Muscle layer of colon (tissue), 2 donors: Measurements from ENCODE around the gene CARMIL3.

Experiments
- H3K27ac ChIP-seq: one replicate; pipeline ENCODE4 v1.7.0; 2013; ENCODE audit warnings: low read depth, mild to moderate bottlenecking, low read length, moderate library complexity
- H3K27me3 ChIP-seq, 2 donors: one replicate each; pipeline ENCODE4 v1.7.0; 2013; ENCODE audit warnings: low read length in 2 of 2, mild to moderate bottlenecking in 2 of 2; ENCODE audit not compliant: insufficient read depth in 2 of 2, control insufficient read depth in 1 of 2
- H3K36me3 ChIP-seq: one replicate; pipeline ENCODE4 v1.7.0; 2013; ENCODE audit warnings: mild to moderate bottlenecking, low read length; ENCODE audit not compliant: insufficient read depth
- H3K4me1 ChIP-seq: one replicate; pipeline ENCODE4 v1.7.0; 2013; ENCODE audit warnings: mild to moderate bottlenecking, low read length; ENCODE audit not compliant: insufficient read depth
- H3K4me3 ChIP-seq, 2 donors: one replicate each; pipeline ENCODE4 v1.7.0; 2013; ENCODE audit warnings: low read length in 2 of 2, low read depth in 1 of 2, mild to moderate bottlenecking in 1 of 2, moderate library complexity in 1 of 2
- H3K9ac ChIP-seq: one replicate; pipeline ENCODE4 v1.7.0; 2013; ENCODE audit warnings: low read length
- H3K9me3 ChIP-seq: one replicate; pipeline ENCODE4 v1.7.0; 2013; ENCODE audit warnings: mild to moderate bottlenecking, low read length
- donor health status: abdominal sarcoma.
- donor health status: Adenocarcinoma of cecum.

Gene CARMIL3

GRCh38 chr14:24057867-24058259 lies 6.1 kb downstream of the CARMIL3 start:
- Histone ChIP-seq H3K4me3 (no peak overlapping the region), H3K36me3 (no peaks in the 10 kb centered on the region), H3K27me3 (peaks cover 0 to 6% of the 10 kb centered on the region in 2 donors), H3K27ac (no peak overlapping the region), H3K4me1 (no peaks in the 10 kb centered on the region), H3K9ac (no peak overlapping the region), H3K9me3 (no peaks in the 10 kb centered on the region)

DNA sequence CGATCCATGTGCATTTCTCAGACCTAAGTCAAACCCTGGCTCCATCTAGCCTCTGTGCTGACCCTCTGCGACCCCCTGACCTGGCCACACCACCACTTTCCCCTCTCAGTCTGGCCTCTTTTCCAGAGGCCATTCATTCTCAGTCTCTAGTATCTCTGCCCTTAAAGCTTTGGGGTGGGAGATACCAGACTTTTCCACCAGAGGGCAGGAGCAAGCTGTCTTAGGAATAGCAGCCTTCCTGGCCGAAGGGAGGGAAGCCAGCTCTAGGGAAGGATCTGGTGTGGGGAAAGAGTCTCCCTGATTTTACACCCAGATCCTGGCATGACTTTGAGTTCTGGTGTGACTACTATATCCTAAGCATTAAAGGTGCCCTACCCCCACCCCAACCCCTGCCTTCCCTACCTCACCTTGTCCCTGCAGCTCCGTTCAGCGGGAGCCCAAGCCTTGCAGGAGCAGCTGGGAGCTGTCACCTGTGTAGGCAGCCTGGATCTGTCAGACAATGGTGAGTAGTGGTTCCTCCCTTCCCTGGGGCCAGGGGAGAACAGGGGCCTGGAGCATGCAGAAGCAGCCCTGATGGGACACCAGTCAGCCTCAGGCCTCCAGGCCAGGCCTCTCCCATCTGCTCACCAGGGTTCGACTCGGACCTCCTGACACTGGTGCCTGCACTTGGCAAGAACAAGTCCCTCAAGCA lies 6.6 kb downstream of the CARMIL3 start:
- Histone ChIP-seq H3K4me1 (no peaks in the 10 kb centered on the region), H3K9me3 (no peaks in the 10 kb centered on the region), H3K4me3 (no peak overlapping the region), H3K27me3 (peaks cover 0 to 6% of the 10 kb centered on the region in 2 donors), H3K36me3 (no peaks in the 10 kb centered on the region), H3K27ac (no peak overlapping the region), H3K9ac (no peak overlapping the region)

GRCh38 chr14:24058951-24059475 lies 7.2 kb downstream of the CARMIL3 start:
- no peaks in the 10 kb centered on the region for H3K9me3 ChIP-seq
- H3K4me3 ChIP-seq = no peak overlapping the region
- H3K9ac ChIP-seq = no peak overlapping the region
- H3K4me1 ChIP-seq = no peaks in the 10 kb centered on the region
- no peaks in the 10 kb centered on the region for H3K36me3 ChIP-seq
- peaks cover 0 to 1% of the 10 kb centered on the region in 2 donors for H3K27me3 ChIP-seq
- no peak overlapping the region for H3K27ac ChIP-seq

DNA sequence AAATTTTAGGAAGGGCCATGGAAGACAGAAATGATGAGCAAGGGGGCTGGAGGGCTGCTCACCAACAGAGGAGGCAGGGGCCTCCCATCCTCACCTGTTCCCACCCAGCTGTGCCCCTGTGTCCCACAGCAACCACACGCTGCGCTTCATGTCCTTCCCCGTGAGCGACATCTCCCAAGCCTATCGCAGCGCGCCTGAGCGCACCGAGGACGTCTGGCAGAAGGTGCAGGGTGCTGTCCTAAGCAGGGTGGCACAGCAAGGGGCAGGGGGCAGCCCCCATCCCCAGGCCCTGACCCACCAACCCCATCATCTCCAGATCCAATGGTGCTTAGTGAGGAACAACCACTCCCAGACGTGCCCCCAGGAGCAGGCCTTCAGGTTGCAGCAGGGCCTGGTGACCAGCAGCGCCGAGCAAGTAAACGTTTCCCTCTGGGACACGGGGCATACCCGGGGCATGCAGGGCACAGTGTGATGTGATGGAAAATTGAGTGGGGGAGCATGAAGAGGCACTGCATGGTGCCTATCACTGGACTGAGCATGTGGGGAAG lies 8.1 kb downstream of the CARMIL3 start:
- H3K9ac ChIP-seq = no peak overlapping the region
- H3K27me3 ChIP-seq = no peaks in the 10 kb centered on the region
- no peak overlapping the region for H3K4me3 ChIP-seq
- no peaks in the 10 kb centered on the region for H3K4me1 ChIP-seq
- H3K27ac ChIP-seq = no peak overlapping the region
- H3K36me3 ChIP-seq = no peaks in the 10 kb centered on the region
- H3K9me3 ChIP-seq = no peaks in the 10 kb centered on the region

DNA sequence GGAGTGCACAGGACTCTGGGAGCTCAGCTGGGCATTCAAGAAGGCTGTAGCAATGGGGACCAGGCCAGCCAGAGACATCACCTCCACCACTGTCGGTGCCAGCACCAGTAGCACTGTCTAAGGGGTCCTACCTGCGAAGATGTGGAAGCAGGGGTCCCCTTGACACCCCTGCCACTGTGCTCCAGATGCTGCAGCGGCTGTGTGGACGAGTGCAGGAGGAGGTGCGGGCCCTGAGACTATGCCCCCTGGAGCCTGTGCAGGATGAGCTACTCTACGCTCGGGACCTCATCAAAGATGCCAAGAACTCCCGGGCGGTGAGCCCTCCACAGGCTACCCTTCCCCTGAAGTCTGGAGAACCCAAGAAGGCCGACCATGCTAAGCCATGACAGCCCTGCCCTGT lies 8.6 kb downstream of the CARMIL3 start:
- H3K9me3 ChIP-seq = no peaks in the 10 kb centered on the region
- H3K4me3 ChIP-seq = no peak overlapping the region
- H3K27me3 ChIP-seq = no peaks in the 10 kb centered on the region
- H3K9ac ChIP-seq = no peak overlapping the region
- no peaks in the 10 kb centered on the region for H3K4me1 ChIP-seq
- no peak overlapping the region for H3K27ac ChIP-seq
- H3K36me3 ChIP-seq = no peaks in the 10 kb centered on the region

DNA sequence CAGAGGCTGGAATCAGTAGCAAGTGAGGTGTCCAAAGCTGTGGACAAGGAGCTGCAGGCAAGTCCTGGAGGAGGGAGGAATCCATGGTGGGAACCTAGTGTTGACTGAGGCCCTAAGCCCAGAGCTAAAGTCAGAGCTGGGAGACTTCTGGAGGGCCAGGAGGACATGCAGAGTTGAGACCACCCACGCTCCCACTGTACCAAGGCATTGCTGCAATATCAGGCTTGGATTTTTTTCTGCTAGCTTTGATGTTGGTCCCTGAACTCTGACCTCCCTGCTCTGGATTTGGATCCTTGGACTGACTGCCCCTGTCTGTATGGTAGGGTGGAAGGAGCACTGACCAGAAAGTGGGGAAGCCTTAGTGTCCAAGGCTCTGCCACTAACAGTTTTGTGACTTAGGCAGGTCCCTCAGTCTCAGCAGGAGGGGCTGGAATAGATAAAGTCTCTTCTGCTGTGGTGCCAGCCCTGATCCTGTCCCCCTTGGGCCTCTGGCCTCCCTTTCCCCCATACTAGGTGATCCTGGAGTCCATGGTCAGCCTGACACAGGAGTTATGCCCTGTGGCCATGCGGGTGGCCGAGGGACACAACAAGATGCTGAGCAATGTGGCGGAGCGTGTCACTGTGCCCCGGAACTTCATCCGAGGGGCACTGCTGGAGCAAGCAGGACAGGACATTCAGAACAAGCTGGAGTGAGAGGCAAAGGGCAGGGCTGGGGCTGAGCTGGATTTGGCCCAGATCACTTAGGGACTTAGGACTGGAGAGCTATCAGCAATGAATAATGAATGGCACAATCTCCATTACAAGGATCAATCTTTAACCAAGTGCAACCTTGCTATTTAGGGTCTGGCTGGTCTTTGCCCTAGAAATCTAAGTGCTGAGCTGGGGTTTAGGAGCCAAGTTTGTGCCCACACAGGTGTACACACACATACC lies 9.4 kb downstream of the CARMIL3 start:
- Histone ChIP-seq H3K9me3 (no peaks in the 10 kb centered on the region), H3K4me3 (no peak overlapping the region), H3K9ac (no peak overlapping the region), H3K27me3 (no peaks in the 10 kb centered on the region), H3K36me3 (no peaks in the 10 kb centered on the region), H3K4me1 (no peaks in the 10 kb centered on the region), H3K27ac (no peak overlapping the region)

GRCh38 chr14:24062216-24062980 lies 10.6 kb downstream of the CARMIL3 start:
- H3K27me3 ChIP-seq = no peaks in the 10 kb centered on the region
- no peaks in the 10 kb centered on the region for H3K4me1 ChIP-seq
- H3K9ac ChIP-seq = no peak overlapping the region
- H3K27ac ChIP-seq = no peak overlapping the region
- no peak overlapping the region for H3K4me3 ChIP-seq
- H3K9me3 ChIP-seq = no peaks in the 10 kb centered on the region
- no peaks in the 10 kb centered on the region for H3K36me3 ChIP-seq

DNA sequence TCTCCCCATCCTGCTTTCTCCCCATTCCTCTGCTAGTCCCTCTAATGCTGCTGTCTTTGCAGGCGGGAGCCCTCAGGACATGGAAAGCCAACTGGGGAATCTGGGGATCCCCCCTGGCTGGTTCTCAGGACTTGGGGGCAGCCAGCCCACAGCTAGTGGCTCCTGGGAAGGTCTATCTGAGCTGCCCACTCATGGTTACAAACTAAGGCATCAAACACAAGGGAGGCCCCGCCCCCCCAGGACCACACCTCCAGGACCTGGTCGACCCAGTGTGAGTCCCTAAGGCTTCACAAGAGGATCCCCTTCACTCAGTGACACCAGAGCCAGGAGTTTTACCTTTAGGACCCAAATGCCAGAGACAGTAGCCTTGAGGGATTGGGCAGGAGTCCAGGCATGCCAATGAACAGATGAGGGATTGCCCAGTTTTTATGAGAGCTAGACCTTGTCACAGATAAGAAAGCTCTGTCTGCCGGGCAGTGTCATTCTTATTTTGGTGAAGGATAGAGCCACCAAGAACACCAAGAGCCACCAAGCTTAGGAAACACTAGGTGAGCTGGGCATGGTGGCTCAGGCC lies 11.5 kb downstream of the CARMIL3 start:
- H3K4me1 ChIP-seq = no peaks in the 10 kb centered on the region
- H3K27ac ChIP-seq = no peak overlapping the region
- no peaks in the 10 kb centered on the region for H3K36me3 ChIP-seq
- H3K9ac ChIP-seq = no peak overlapping the region
- H3K9me3 ChIP-seq = no peaks in the 10 kb centered on the region
- no peaks in the 10 kb centered on the region for H3K27me3 ChIP-seq
- no peak overlapping the region for H3K4me3 ChIP-seq

DNA sequence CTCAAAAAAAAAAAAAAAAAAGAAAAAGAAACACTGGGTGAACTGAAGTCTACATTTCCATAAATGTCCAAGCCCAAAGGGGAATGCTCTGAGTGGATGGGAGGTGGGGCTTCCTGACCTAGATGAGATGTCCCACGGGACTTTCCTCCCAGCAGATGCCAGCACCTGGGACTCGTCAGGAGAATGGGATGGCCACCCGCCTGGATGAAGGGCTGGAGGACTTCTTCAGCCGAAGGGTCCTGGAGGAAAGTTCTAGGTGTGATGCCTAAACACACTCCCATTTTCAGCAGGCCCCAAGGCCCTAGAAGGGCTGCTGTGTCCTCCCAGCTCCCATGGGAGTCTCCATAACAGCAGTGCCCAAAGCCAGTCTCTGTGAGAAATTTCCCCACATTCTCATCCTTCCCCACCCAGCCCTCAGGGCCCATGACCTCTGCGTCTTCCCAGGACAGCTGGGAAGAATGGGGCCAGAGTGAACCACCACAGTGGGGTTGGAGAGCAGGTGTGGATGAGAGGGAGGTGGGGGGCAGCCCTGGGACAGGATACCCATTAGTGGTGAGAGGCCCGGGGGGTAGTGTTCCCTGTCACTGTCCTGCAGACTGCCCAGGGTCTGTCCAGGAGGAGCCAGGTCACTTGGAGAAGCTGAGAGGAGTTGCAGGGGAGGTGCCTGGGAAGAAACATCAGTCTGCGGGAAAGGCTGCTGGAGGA lies 12.4 kb downstream of the CARMIL3 start:
- Histone ChIP-seq H3K36me3 (no peaks in the 10 kb centered on the region), H3K9me3 (no peaks in the 10 kb centered on the region), H3K27me3 (no peaks in the 10 kb centered on the region), H3K27ac (no peak overlapping the region), H3K4me1 (no peaks in the 10 kb centered on the region), H3K4me3 (no peak overlapping the region), H3K9ac (no peak overlapping the region)

GRCh38 chr14:24064856-24065255 lies 13.0 kb downstream of the CARMIL3 start:
- no peak overlapping the region for H3K27ac ChIP-seq
- no peaks in the 10 kb centered on the region for H3K9me3 ChIP-seq
- no peaks in the 10 kb centered on the region for H3K27me3 ChIP-seq
- no peak overlapping the region for H3K4me3 ChIP-seq
- no peaks in the 10 kb centered on the region for H3K36me3 ChIP-seq
- no peaks in the 10 kb centered on the region for H3K4me1 ChIP-seq
- no peak overlapping the region for H3K9ac ChIP-seq
